Renal cortical epithelial cell (primary cell): ENCODE measurements around the gene CCND2. TPM values are rescaled to one million over a fixed set of nuclear protein-coding genes. Genes with fewer than 3 reads are reported as not detected.

Experiments used
- total RNA-seq: library from RNA; depleted of rRNA; stranded (reverse); fragments of >200 nt; gene quantifications from 2 replicates; pipeline ENCODE4 v1.2.3, GENCODE V29; 2014

Gene CCND2
- total RNA-seq, 1 donor from 2014 or later = 91.3 TPM

Other genes with a start within 250 kb of the CCND2 start
- gene TIGAR, start 47.5 kb downstream of the CCND2 start, total RNA-seq = 21.4 and 48.7 TPM in 2 replicates
- not detected in 2 replicates for gene FGF23, start 106.0 kb downstream of the CCND2 start, total RNA-seq
- not detected in 2 replicates for gene FGF6, start 172.1 kb downstream of the CCND2 start, total RNA-seq